Femur (tissue), 1 donor: ENCODE data around the gene ATXN1.
"Not testable (repeated sequence)": the region's sequence is repeated elsewhere in the genome, so short reads cannot be mapped to it uniquely, and the experiment has no call there.

ENCODE experiments used
- DNase-seq: peaks from one replicate; pipeline ENCODE4 v3.0.0-alpha.2; 2017

The ATXN1 gene

GRCh38 chr6:16431106-16431505, 330.2 kb downstream of the ATXN1 start:
- no peak for DNase-seq

- DNase-seq, result no peak
Measured at GRCh38 chr6:16430391-16431089, 330.7 kb downstream of the ATXN1 start.

- DNase-seq, result no peak
Measured at GRCh38 chr6:16429669-16430068, 331.6 kb downstream of the ATXN1 start.

GRCh38 chr6:16427124-16427523, 334.1 kb downstream of the ATXN1 start:
- DNase-seq, result no peak

- no peak for DNase-seq
Measured at GRCh38 chr6:16425881-16426615, 335.2 kb downstream of the ATXN1 start.

GRCh38 chr6:16421462-16421960, 339.7 kb downstream of the ATXN1 start:
- no peak for DNase-seq

GRCh38 chr6:16420715-16421461, 340.4 kb downstream of the ATXN1 start:
- no peak for DNase-seq

- DNase-seq, result no peak
Measured at GRCh38 chr6:16420337-16420714, 340.9 kb downstream of the ATXN1 start.

GRCh38 chr6:16419636-16420336, 341.5 kb downstream of the ATXN1 start:
- DNase-seq, result no peak

- DNase-seq, result no peak
Measured at GRCh38 chr6:16418151-16418550, 343.1 kb downstream of the ATXN1 start.

GRCh38 chr6:16415677-16416076, 345.6 kb downstream of the ATXN1 start:
- no peak for DNase-seq

GRCh38 chr6:16414205-16414604, 347.1 kb downstream of the ATXN1 start:
- DNase-seq, result no peak

- no peak for DNase-seq
Measured at GRCh38 chr6:16413399-16413798, 347.9 kb downstream of the ATXN1 start.

- no peak for DNase-seq
Measured at GRCh38 chr6:16412982-16413381, 348.3 kb downstream of the ATXN1 start.

GRCh38 chr6:16412171-16412570, 349.1 kb downstream of the ATXN1 start:
- no peak for DNase-seq

- peak; percentile 79 for DNase-seq
Measured at GRCh38 chr6:16409531-16410441, 351.5 kb downstream of the ATXN1 start.

- no peak for DNase-seq
Measured at GRCh38 chr6:16408766-16409165, 352.5 kb downstream of the ATXN1 start.

- no peak for DNase-seq
Measured at GRCh38 chr6:16406966-16407365, 354.3 kb downstream of the ATXN1 start.

GRCh38 chr6:16406538-16406937, 354.7 kb downstream of the ATXN1 start:
- DNase-seq, result not testable (repeated sequence)

- DNase-seq, result no peak
Measured at GRCh38 chr6:16405375-16405774, 355.9 kb downstream of the ATXN1 start.

- no peak for DNase-seq
Measured at GRCh38 chr6:16404456-16404855, 356.8 kb downstream of the ATXN1 start.

GRCh38 chr6:16403831-16404230, 357.4 kb downstream of the ATXN1 start:
- no peak for DNase-seq
